ENCODE results near the gene ST6GALNAC2. TPM values are rescaled to one million over a fixed set of nuclear protein-coding genes. Genes with fewer than 3 reads are reported as not detected.

ST6GALNAC2 gene
- total RNA-seq, 1 donor from 2014 or later: 4.5 TPM

GRCh38 chr17:76547642-76548202 lies 37.9 kb downstream of the ST6GALNAC2 start:
- Mint-ChIP-seq H3K36me3 (ENCODE audit: low read depth) (no peaks in the 10 kb centered on the region), H3K27me3 (ENCODE audit: low read depth) (peaks cover 8% of the 10 kb centered on the region), H3K27ac (ENCODE audit: unreplicated experiment) (no peak overlapping the region), H3K4me1 (peaks cover 21% of the 10 kb centered on the region), H3K9me3 (no peaks in the 10 kb centered on the region), H3K4me3 (no peak overlapping the region)
- TF ChIP-seq CTCF (conservative IDR thresholded peaks at IDR 0.05): no peak
- no peak for DNase-seq (ENCODE audit: low read depth, low spot score)

- peak; percentile 74 for DNase-seq (ENCODE audit: low read depth, low spot score)
- Mint-ChIP-seq H3K27me3 (ENCODE audit: low read depth) (peaks cover 10% of the 10 kb centered on the region), H3K4me3 (no peak overlapping the region), H3K4me1 (peaks cover 21% of the 10 kb centered on the region), H3K36me3 (ENCODE audit: low read depth) (no peaks in the 10 kb centered on the region), H3K9me3 (no peaks in the 10 kb centered on the region), H3K27ac (ENCODE audit: unreplicated experiment) (no peak overlapping the region)
- peak; percentile 70 for TF ChIP-seq CTCF (conservative IDR thresholded peaks at IDR 0.05)
Observed at GRCh38 chr17:76547183-76547641, 38.4 kb downstream of the ST6GALNAC2 start.

- H3K4me3 Mint-ChIP-seq: no peak overlapping the region
Observed at GRCh38 chr17:76546556-76547182, 39.0 kb downstream of the ST6GALNAC2 start.

GRCh38 chr17:76545918-76546555 lies 39.6 kb downstream of the ST6GALNAC2 start:
- Mint-ChIP-seq H3K4me3 (no peak overlapping the region), H3K27ac (ENCODE audit: unreplicated experiment) (peak overlapping the region; percentile 76)

More at GRCh38 chr17:76546556-76547182, 39.0 kb downstream of the ST6GALNAC2 start:
- H3K9me3 Mint-ChIP-seq: no peaks in the 10 kb centered on the region
- H3K36me3 Mint-ChIP-seq (ENCODE audit: low read depth): no peaks in the 10 kb centered on the region
- peaks cover 10% of the 10 kb centered on the region for H3K27me3 Mint-ChIP-seq (ENCODE audit: low read depth)
- DNase-seq (ENCODE audit: low read depth, low spot score): no peak
- H3K4me1 Mint-ChIP-seq: peaks cover 25% of the 10 kb centered on the region
- peak overlapping the region; percentile 76 for H3K27ac Mint-ChIP-seq (ENCODE audit: unreplicated experiment)
- no peak for TF ChIP-seq CTCF (conservative IDR thresholded peaks at IDR 0.05)

More at GRCh38 chr17:76545918-76546555, 39.6 kb downstream of the ST6GALNAC2 start:
- no peak for DNase-seq (ENCODE audit: low read depth, low spot score)
- Mint-ChIP-seq H3K27me3 (ENCODE audit: low read depth) (peaks cover 10% of the 10 kb centered on the region), H3K9me3 (no peaks in the 10 kb centered on the region), H3K4me1 (peaks cover 30% of the 10 kb centered on the region), H3K36me3 (ENCODE audit: low read depth) (no peaks in the 10 kb centered on the region)
- TF ChIP-seq CTCF (conservative IDR thresholded peaks at IDR 0.05): no peak

Measured in neural crest cell (in vitro differentiated cells).